ENCODE measurements around the gene FAM53A. TPM values are rescaled to one million over a fixed set of nuclear protein-coding genes. Genes with fewer than 3 reads are reported as not detected.

The FAM53A gene
- total RNA-seq, 3 donors from 2014 or later (not counting 1 experiment from before 2014, with no cell fraction given) = 1.9 to 2.9 (median 2.3) TPM

DNA sequence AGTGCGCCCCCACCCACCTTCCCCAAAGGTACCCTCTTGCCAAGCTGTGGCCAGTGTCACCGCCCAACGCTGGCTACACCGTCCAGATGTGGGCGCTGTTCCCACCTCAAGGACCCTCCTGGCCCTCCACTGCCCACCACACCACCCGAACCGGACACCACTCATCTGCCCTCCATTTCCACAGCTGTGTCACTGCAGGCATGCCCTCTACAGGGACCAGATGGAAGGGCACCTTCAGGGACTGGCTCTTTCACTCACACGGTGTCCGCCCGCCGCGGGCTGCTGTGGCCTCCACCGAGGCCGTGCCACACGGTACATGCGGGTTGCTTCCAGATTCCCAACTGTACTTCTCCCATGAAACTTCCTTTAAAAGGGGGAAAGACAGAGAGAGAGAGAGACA is 87.7 kb downstream of the FAM53A start:
- no peak for TF ChIP-seq CTCF (IDR thresholded peaks at IDR 0.05)
- H3K36me3 Mint-ChIP-seq = no peaks in the 10 kb centered on the region
- no peaks in the 10 kb centered on the region for H3K9me3 Mint-ChIP-seq
- no peak overlapping the region for H3K27ac Mint-ChIP-seq
- ATAC-seq = no peak
- H3K9me3 ChIP-seq (ENCODE audit: control insufficient read depth, insufficient read depth, low read length) = peaks cover 2% of the 10 kb centered on the region
- DNase-seq = no peak
- H3K27ac ChIP-seq (ENCODE audit: low read length) = no peak overlapping the region
- no peaks in the 10 kb centered on the region for H3K36me3 ChIP-seq (ENCODE audit: control insufficient read depth, insufficient read depth, low read length)
- H3K27me3 ChIP-seq (ENCODE audit: control insufficient read depth, insufficient read depth, low read length) = no peaks in the 10 kb centered on the region
- 89% methylated on average over 14 of the region's 16 CpGs for WGBS (ENCODE audit: insufficient coverage)
- intact Hi-C loops (cut with micrococcal nuclease) = no loop called here
- H3K4me3 ChIP-seq (ENCODE audit: low read length) = no peak overlapping the region
- H3K4me1 ChIP-seq (ENCODE audit: control insufficient read depth, insufficient read depth, low read length) = no peaks in the 10 kb centered on the region
- no peaks in the 10 kb centered on the region for H3K4me1 Mint-ChIP-seq
- no peaks in the 10 kb centered on the region for H3K27me3 Mint-ChIP-seq (ENCODE audit: low read depth in 2 of 2)
- no peak overlapping the region for H3K4me3 Mint-ChIP-seq

GRCh38 chr4:1595789-1596325 is 88.3 kb downstream of the FAM53A start:
- Histone ChIP-seq H3K36me3 (ENCODE audit: control insufficient read depth, insufficient read depth, low read length) (no peaks in the 10 kb centered on the region), H3K27me3 (ENCODE audit: control insufficient read depth, insufficient read depth, low read length) (no peaks in the 10 kb centered on the region), H3K4me3 (ENCODE audit: low read length) (no peak overlapping the region), H3K27ac (ENCODE audit: low read length) (no peak overlapping the region), H3K9me3 (ENCODE audit: control insufficient read depth, insufficient read depth, low read length) (peaks cover 6% of the 10 kb centered on the region), H3K4me1 (ENCODE audit: control insufficient read depth, insufficient read depth, low read length) (no peaks in the 10 kb centered on the region)
- Mint-ChIP-seq H3K36me3 (no peaks in the 10 kb centered on the region), H3K4me3 (no peak overlapping the region), H3K4me1 (no peaks in the 10 kb centered on the region), H3K27me3 (ENCODE audit: low read depth in 2 of 2) (peaks cover 0 to 3% of the 10 kb centered on the region in 2 donors), H3K27ac (no peak overlapping the region), H3K9me3 (peaks cover 2 to 3% of the 10 kb centered on the region in 2 donors)
- DNase-seq (no peak), ATAC-seq (no peak)
- TF ChIP-seq CTCF (IDR thresholded peaks at IDR 0.05) = no peak
- WGBS (ENCODE audit: insufficient coverage) = 97% methylated on average over 10 of the region's 10 CpGs
- intact Hi-C loops (cut with micrococcal nuclease) = no loop called here

DNA sequence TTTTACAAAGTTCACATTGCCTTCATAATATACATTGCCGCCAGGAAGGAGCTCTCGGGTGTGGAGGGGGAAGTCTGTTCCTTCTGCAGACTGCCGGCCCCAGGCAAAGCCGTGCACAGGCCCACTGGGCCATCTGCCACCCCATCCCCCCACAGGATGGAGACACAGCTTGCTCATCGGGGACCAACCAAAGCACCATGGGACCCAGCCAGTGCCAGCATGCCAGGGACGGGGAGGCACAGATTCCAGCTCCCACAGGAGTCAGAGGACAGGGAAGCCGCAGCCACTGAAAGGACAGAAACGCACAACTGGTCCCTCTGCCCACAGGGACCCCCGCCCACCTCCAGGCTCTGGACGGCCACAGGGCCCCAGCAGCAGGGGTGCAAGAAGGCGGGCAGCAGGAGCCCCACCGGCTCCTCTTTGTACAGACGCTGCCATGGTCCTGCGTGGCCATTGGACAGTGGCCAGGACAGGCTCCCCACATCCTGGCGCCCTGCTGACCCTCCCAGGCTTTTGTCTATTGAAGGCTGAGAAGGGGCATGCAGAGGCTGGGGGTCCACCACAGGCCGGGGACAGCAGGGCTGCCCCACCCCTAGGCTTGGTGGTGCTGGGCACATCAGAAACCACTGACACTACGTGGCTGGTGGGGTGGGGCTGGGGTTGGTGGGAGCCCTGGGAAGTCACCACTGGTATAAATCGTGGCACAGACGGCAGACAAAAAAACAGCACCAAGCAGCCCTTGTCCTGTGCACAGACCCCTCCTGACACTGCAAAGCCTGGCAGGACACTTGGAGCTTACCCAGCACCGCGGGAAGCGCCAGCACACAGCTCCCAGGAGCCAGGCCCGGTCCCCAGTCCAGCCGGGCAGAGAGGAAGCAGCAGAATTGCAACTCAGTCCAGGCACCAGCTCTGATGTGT is 89.0 kb downstream of the FAM53A start:
- Histone ChIP-seq H3K9me3 (ENCODE audit: control insufficient read depth, insufficient read depth, low read length) (peaks cover 10% of the 10 kb centered on the region), H3K4me3 (ENCODE audit: low read length) (no peak overlapping the region), H3K27me3 (ENCODE audit: control insufficient read depth, insufficient read depth, low read length) (no peaks in the 10 kb centered on the region), H3K27ac (ENCODE audit: low read length) (no peak overlapping the region), H3K4me1 (ENCODE audit: control insufficient read depth, insufficient read depth, low read length) (no peaks in the 10 kb centered on the region), H3K36me3 (ENCODE audit: control insufficient read depth, insufficient read depth, low read length) (no peaks in the 10 kb centered on the region)
- ATAC-seq = no peak
- no peak for TF ChIP-seq CTCF (IDR thresholded peaks at IDR 0.05)
- Mint-ChIP-seq H3K27ac (no peak overlapping the region), H3K36me3 (peaks cover 4% of the 10 kb centered on the region), H3K4me3 (no peak overlapping the region), H3K27me3 (ENCODE audit: low read depth in 2 of 2) (peaks cover 4 to 6% of the 10 kb centered on the region in 2 donors), H3K4me1 (no peaks in the 10 kb centered on the region), H3K9me3 (peaks cover 3 to 5% of the 10 kb centered on the region in 2 donors)
- intact Hi-C loops (cut with micrococcal nuclease) = no loop called here
- DNase-seq = no peak
- 71% methylated on average over 21 of the region's 24 CpGs for WGBS (ENCODE audit: insufficient coverage)

Data from natural killer cell (primary cell).